ENCODE measurements around the gene RERE. TPM values are rescaled to one million over a fixed set of nuclear protein-coding genes. Genes with fewer than 3 reads are reported as not detected.

RERE gene
- 49.6 and 60.9 TPM in 2 replicates for total RNA-seq

DNA sequence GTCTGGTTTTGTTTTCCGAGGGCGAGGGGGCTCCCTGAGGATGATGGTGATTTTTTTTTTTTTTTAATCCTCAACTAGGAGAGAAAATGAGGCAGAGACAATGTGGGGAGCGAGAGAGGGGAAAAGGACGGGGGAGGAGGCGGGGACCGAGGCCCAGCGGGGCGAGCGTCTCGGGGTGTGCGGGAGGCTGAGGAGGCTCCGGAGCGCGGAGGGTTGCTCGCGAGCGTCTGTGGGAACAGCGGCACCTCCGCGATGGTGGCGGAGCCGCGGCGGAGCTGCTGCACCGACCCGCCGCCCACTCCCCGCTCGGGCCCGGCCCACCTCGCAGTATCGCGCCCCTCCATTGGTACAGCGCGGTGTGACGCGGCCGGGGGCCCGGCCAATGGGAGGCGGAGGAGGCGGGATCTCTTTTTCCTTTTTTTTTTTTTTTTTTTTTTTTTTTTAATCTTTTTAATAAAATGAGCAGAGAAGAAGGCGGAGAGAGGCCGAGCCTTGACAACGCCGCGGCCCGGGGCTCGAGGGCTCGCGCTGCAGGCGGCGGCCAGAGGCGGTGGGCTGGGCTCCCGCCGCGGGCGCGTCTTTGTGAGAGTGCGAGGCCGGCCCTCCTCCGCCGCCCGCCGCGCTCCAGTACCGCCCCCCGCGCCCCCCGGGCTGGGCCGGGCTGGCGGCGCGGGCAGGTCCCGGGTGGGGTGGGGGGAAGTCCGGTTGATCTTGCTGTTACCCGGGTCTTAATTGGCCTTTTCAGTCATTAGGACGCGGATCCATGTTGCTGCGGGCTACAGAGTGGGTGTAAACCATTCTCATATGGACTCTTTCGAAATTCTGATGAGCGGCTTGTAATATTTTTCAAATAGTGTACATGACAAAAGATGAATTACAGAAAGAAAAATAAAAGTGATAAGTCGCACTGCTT lies at the start of gene RERE:
RERE (minus strand) TSS at position 229 of the 913 bp plus-strand sequence.

GRCh38 chr1:8317647-8318381 lies 499.6 kb downstream of the RERE start, which contains the start of gene SLC45A1:
Gene SLC45A1, plus strand, starts transcription at chr1:8318114. Its CDS starts 6,216 bp downstream, at chr1:8324330.

Other genes starting within 250 kb of the RERE start
- 1,599 and 2,249 TPM in 2 replicates for gene ENO1, start 61.0 kb upstream of the RERE start, total RNA-seq
- not detected in 2 replicates for gene CA6, start 128.2 kb upstream of the RERE start, total RNA-seq
- not detected in 2 replicates for gene SLC2A7, start 208.8 kb upstream of the RERE start, total RNA-seq

Data from smooth muscle cell of the umbilical artery (primary cell).